ENCODE results near the gene PRKG1.

Gene PRKG1

DNA sequence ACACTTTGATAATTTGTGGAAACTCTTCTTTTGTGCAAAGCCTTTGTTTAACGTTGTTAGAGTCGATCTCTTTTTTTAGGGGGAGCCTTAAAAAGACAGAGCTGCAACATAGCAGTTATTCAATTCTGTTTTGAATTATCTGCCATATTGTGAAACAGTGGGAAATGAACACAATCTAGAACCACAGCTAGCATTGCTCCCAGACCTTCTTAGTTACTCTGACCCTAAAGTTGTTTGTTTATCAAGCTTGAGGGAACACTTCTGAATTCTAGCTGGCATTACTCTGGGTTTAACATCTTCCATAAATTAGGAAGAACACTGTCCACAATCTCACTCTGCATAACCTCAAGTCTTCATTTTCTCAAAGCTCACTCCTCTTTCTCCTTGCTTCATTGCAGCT, 217.7 kb downstream of the PRKG1 start:
- Histone ChIP-seq H3K4me3 (ENCODE audit: low read length) (no peak overlapping the region), H3K36me3 (ENCODE audit: control insufficient read depth, insufficient read depth, low read length) (no peaks in the 10 kb centered on the region), H3K27ac (ENCODE audit: low read length) (no peak overlapping the region), H3K27me3 (ENCODE audit: control insufficient read depth, insufficient read depth, low read length) (no peaks in the 10 kb centered on the region), H3K9me3 (ENCODE audit: control insufficient read depth, insufficient read depth, low read length) (no peaks in the 10 kb centered on the region), H3K4me1 (ENCODE audit: control insufficient read depth, insufficient read depth, low read length) (no peaks in the 10 kb centered on the region)
- no CpG with 5 or more reads among the region's 2 CpGs for WGBS (ENCODE audit: insufficient coverage, insufficient read length)
- DNase-seq (ENCODE audit: low read depth, low spot score), result no peak

DNA sequence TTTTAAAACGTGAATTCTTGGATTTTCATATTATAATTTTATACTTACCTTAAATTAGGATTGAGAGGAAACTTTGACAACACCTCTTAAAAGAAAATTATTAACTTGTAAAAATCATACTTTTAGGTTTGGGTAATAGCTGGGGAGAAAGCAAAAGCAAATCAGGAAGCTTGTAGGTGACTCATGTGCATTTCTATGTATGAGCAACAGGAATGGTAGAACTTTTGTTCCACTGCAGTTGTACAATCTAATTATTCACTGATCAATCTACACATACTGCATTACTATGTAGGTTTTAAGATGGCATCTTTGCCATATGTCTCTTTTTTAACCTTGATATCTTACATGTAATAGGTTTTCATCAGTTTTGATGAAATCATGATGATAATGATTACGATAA, 223.2 kb downstream of the PRKG1 start:
- H3K9me3 ChIP-seq (ENCODE audit: control insufficient read depth, insufficient read depth, low read length), result no peaks in the 10 kb centered on the region
- DNase-seq (ENCODE audit: low read depth, low spot score), result no peak
- no peak overlapping the region for H3K27ac ChIP-seq (ENCODE audit: low read length)
- no peaks in the 10 kb centered on the region for H3K36me3 ChIP-seq (ENCODE audit: control insufficient read depth, insufficient read depth, low read length)
- WGBS (ENCODE audit: insufficient coverage, insufficient read length), result no CpG with 5 or more reads among the region's 2 CpGs
- no peaks in the 10 kb centered on the region for H3K4me1 ChIP-seq (ENCODE audit: control insufficient read depth, insufficient read depth, low read length)
- no peak overlapping the region for H3K4me3 ChIP-seq (ENCODE audit: low read length)
- no peaks in the 10 kb centered on the region for H3K27me3 ChIP-seq (ENCODE audit: control insufficient read depth, insufficient read depth, low read length)

DNA sequence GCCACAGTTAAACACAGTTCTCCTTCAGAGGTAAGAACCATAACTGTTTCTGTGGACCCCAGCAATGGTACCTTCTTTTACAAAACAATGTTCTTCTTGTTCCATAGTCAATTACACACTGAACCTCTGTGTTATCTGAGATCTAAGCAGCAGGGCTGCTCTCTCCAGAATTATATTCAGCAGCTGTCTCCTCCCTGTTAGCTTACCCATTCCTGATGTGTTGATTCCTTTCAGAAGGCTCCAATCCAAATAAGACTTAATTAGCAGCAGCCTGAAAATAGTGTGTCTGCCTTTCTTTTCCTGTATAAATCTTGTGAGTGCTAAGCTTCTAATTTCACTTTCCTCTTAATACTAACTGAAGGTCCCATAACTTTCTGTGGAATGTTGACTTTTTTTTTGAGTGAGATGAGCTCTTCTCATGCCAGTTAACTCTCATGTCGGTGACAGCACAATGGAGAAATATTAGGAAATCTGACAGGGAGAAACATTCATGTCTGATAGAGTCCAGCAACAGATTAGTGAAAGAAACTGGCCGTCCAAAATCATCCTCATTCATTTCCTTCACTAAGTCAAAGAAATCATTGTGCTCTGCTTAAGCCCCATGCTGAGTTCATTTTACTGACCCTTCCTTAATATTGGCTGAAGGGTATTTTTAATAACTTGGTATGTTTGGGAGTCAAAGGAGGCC, 226.5 kb downstream of the PRKG1 start:
- Histone ChIP-seq H3K4me3 (ENCODE audit: low read length) (no peak overlapping the region), H3K27ac (ENCODE audit: low read length) (no peak overlapping the region), H3K36me3 (ENCODE audit: control insufficient read depth, insufficient read depth, low read length) (no peaks in the 10 kb centered on the region), H3K9me3 (ENCODE audit: control insufficient read depth, insufficient read depth, low read length) (no peaks in the 10 kb centered on the region), H3K27me3 (ENCODE audit: control insufficient read depth, insufficient read depth, low read length) (no peaks in the 10 kb centered on the region), H3K4me1 (ENCODE audit: control insufficient read depth, insufficient read depth, low read length) (no peaks in the 10 kb centered on the region)
- DNase-seq (ENCODE audit: low read depth, low spot score), result no peak
- no CpG with 5 or more reads among the region's 2 CpGs for WGBS (ENCODE audit: insufficient coverage, insufficient read length)

DNA sequence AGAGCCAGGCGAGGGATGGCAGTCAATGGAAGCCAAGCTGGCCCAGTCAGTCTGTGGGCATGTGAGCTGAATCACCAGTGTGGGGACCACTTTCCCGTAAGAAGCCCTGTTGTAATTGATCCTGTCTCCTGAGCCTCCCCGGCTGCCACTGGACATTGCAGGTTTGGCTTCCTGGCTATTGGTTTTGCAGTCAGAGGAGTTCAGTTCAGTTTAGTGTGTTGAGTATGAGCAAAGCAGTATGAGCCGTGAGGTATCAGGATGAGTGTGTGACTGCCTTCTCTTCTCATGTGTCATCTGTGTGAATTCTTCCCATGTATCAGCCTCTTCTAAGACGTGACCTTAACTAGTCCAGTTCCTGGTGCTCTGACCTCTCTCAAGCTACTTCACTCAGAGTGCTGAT, 227.4 kb downstream of the PRKG1 start:
- Histone ChIP-seq H3K27me3 (ENCODE audit: control insufficient read depth, insufficient read depth, low read length) (no peaks in the 10 kb centered on the region), H3K4me1 (ENCODE audit: control insufficient read depth, insufficient read depth, low read length) (no peaks in the 10 kb centered on the region), H3K9me3 (ENCODE audit: control insufficient read depth, insufficient read depth, low read length) (no peaks in the 10 kb centered on the region), H3K27ac (ENCODE audit: low read length) (no peak overlapping the region), H3K36me3 (ENCODE audit: control insufficient read depth, insufficient read depth, low read length) (no peaks in the 10 kb centered on the region), H3K4me3 (ENCODE audit: low read length) (no peak overlapping the region)
- no peak for DNase-seq (ENCODE audit: low read depth, low spot score)
- WGBS (ENCODE audit: insufficient coverage, insufficient read length), result no CpG with 5 or more reads among the region's 5 CpGs

DNA sequence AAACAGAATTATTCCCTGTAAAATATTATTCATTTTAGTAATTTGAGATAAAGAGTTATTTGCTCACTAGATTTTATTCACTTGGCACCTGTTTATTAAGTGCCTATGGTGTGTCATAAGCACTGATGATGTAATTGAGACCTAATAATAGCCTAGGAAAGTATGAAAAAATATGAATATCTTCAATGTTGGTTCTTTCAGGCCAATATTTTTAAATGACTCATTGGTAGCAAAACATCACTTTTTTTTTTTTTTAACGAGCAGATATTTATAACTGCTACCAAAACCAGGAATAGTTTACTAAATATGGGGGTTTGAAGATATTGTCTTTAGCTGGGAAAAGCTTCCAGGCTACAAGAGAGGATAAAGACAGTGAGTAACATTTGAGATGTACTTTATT, 228.0 kb downstream of the PRKG1 start:
- Histone ChIP-seq H3K4me1 (ENCODE audit: control insufficient read depth, insufficient read depth, low read length) (no peaks in the 10 kb centered on the region), H3K4me3 (ENCODE audit: low read length) (no peak overlapping the region), H3K27me3 (ENCODE audit: control insufficient read depth, insufficient read depth, low read length) (no peaks in the 10 kb centered on the region), H3K27ac (ENCODE audit: low read length) (no peak overlapping the region), H3K36me3 (ENCODE audit: control insufficient read depth, insufficient read depth, low read length) (no peaks in the 10 kb centered on the region), H3K9me3 (ENCODE audit: control insufficient read depth, insufficient read depth, low read length) (no peaks in the 10 kb centered on the region)
- no CpG with 5 or more reads among the region's 1 CpG for WGBS (ENCODE audit: insufficient coverage, insufficient read length)
- DNase-seq (ENCODE audit: low read depth, low spot score), result no peak

DNA sequence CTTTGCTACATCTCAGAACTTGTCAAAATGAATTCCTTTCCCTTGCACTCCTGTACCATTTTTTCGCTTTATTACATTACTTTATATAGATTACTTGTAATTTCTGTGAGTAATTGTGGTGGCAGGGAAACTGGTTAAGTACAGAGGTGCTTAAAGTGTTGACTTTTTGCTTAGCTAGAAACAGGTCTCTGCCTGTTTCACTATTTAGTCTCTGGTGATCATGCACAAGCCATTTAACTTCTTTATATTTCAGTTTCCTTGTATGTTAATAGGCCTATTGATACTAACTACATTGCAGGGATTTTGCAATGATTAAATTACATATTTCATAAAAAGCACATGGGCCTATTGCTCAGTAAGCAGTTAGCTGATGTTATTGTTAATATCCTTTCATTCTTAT, 233.8 kb downstream of the PRKG1 start:
- Histone ChIP-seq H3K36me3 (ENCODE audit: control insufficient read depth, insufficient read depth, low read length) (no peaks in the 10 kb centered on the region), H3K9me3 (ENCODE audit: control insufficient read depth, insufficient read depth, low read length) (no peaks in the 10 kb centered on the region), H3K27ac (ENCODE audit: low read length) (no peak overlapping the region), H3K27me3 (ENCODE audit: control insufficient read depth, insufficient read depth, low read length) (no peaks in the 10 kb centered on the region), H3K4me1 (ENCODE audit: control insufficient read depth, insufficient read depth, low read length) (no peaks in the 10 kb centered on the region), H3K4me3 (ENCODE audit: low read length) (no peak overlapping the region)
- WGBS (ENCODE audit: insufficient coverage, insufficient read length), result no CpG with 5 or more reads among the region's 1 CpG
- DNase-seq (ENCODE audit: low read depth, low spot score), result no peak

DNA sequence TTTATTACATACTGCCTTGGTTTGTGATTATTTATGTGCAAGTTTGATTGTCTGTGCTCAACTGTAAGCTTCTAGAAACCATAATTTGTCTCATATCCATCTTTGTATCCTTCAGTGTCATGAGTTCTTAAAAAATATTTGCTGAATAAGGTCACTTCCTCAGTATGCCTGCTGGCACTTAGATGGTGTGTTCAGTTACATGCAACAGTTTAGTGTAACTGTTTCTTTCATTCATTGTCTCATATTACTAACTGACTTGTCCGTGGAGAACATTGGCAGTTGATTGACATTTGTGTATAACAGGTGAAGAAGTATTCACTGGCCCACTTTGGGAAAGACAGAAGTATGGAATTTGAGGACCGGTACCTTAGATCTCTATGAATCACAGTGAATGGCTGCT, 236.9 kb downstream of the PRKG1 start:
- WGBS (ENCODE audit: insufficient coverage, insufficient read length), result no CpG with 5 or more reads among the region's 2 CpGs
- Histone ChIP-seq H3K27ac (ENCODE audit: low read length) (no peak overlapping the region), H3K9me3 (ENCODE audit: control insufficient read depth, insufficient read depth, low read length) (no peaks in the 10 kb centered on the region), H3K4me3 (ENCODE audit: low read length) (no peak overlapping the region), H3K4me1 (ENCODE audit: control insufficient read depth, insufficient read depth, low read length) (no peaks in the 10 kb centered on the region), H3K27me3 (ENCODE audit: control insufficient read depth, insufficient read depth, low read length) (no peaks in the 10 kb centered on the region), H3K36me3 (ENCODE audit: control insufficient read depth, insufficient read depth, low read length) (no peaks in the 10 kb centered on the region)
- DNase-seq (ENCODE audit: low read depth, low spot score), result no peak

DNA sequence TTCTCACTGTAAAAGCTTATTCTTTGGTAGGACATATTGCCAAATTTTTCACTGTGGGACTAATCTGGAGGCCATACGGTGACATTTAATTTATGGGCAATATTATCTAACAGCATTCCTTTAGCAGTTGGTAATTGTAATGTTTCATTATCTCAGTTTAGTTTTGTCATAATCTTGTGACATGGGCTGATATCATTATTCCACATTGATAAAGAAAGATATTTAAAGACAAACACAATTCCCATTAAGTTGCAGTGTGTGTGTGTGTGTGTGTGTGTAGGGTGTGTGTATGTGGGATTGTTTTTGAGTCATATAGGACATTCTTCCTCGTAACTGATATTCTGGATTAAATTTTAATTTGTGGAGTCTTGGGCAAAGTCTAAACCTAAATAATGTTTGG, 238.5 kb downstream of the PRKG1 start:
- WGBS (ENCODE audit: insufficient coverage, insufficient read length), result no CpG with 5 or more reads among the region's 2 CpGs
- no peak overlapping the region for H3K4me3 ChIP-seq (ENCODE audit: low read length)

DNA sequence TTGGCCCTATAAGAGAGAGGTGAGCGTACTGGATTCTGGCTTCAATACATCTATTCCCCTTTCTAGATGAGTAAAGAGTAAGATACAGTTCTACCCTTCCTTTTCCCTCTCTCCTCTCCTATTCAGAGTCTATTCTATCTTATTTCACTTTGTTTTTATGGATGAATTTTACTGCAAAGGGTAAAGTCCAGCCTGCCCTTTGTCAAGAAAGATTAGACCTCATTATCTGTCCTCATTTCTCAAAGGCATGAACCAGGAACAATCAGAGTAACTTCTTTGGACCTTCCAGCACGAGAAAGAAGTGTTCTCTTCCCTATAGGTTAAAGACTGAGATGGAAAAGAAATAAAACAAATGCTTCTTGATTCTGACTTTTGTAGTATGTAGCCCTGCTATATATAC, 239.0 kb downstream of the PRKG1 start:
- Histone ChIP-seq H3K27me3 (ENCODE audit: control insufficient read depth, insufficient read depth, low read length) (no peaks in the 10 kb centered on the region), H3K9me3 (ENCODE audit: control insufficient read depth, insufficient read depth, low read length) (no peaks in the 10 kb centered on the region), H3K4me3 (ENCODE audit: low read length) (no peak overlapping the region), H3K36me3 (ENCODE audit: control insufficient read depth, insufficient read depth, low read length) (no peaks in the 10 kb centered on the region), H3K4me1 (ENCODE audit: control insufficient read depth, insufficient read depth, low read length) (no peaks in the 10 kb centered on the region), H3K27ac (ENCODE audit: low read length) (no peak overlapping the region)
- no peak for DNase-seq (ENCODE audit: low read depth, low spot score)
- no CpG with 5 or more reads among the region's 2 CpGs for WGBS (ENCODE audit: insufficient coverage, insufficient read length)

More for the DNA sequence above, 238.5 kb downstream of the PRKG1 start:
- no peaks in the 10 kb centered on the region for H3K36me3 ChIP-seq (ENCODE audit: control insufficient read depth, insufficient read depth, low read length)
- no peaks in the 10 kb centered on the region for H3K4me1 ChIP-seq (ENCODE audit: control insufficient read depth, insufficient read depth, low read length)
- H3K27me3 ChIP-seq (ENCODE audit: control insufficient read depth, insufficient read depth, low read length), result no peaks in the 10 kb centered on the region
- no peak for DNase-seq (ENCODE audit: low read depth, low spot score)
- no peak overlapping the region for H3K27ac ChIP-seq (ENCODE audit: low read length)
- H3K9me3 ChIP-seq (ENCODE audit: control insufficient read depth, insufficient read depth, low read length), result no peaks in the 10 kb centered on the region

DNA sequence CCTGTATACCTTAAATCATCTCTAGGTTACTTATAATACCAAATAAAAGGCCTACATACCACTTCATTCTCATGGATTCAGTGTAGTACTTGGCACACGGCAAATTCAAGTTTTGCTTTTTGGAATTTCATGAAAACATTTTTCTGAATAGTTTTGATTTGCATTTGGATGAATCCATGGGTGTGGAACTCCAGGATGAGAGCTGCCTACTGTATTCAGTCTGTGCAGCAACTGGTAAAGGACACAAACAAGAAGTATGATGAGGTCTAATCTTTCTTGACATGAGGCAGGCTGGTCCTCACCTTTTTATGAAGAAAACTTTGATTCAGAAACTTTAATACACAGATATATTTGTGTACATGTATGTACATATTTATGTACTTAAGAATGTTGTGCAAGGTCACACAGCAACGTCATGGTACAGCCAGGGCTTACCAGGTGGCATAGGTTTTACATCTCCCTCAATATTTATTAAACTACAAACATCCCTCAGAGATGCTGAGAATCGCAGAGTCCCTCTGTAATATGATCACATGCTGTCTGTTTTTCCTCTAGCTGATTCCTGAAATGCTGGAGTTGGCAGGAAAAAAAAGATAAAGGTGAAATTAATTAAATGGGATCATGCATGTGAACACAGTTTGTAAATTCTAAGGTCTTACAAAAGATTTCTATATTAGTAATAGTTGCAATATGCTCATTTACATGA, 239.6 kb downstream of the PRKG1 start:
- H3K36me3 ChIP-seq (ENCODE audit: control insufficient read depth, insufficient read depth, low read length), result no peaks in the 10 kb centered on the region
- H3K27me3 ChIP-seq (ENCODE audit: control insufficient read depth, insufficient read depth, low read length), result no peaks in the 10 kb centered on the region
- H3K4me3 ChIP-seq (ENCODE audit: low read length), result no peak overlapping the region
- no peak overlapping the region for H3K27ac ChIP-seq (ENCODE audit: low read length)
- no peak for DNase-seq (ENCODE audit: low read depth, low spot score)
- no peaks in the 10 kb centered on the region for H3K9me3 ChIP-seq (ENCODE audit: control insufficient read depth, insufficient read depth, low read length)
- no CpG with 5 or more reads among the region's 3 CpGs for WGBS (ENCODE audit: insufficient coverage, insufficient read length)
- no peaks in the 10 kb centered on the region for H3K4me1 ChIP-seq (ENCODE audit: control insufficient read depth, insufficient read depth, low read length)

DNA sequence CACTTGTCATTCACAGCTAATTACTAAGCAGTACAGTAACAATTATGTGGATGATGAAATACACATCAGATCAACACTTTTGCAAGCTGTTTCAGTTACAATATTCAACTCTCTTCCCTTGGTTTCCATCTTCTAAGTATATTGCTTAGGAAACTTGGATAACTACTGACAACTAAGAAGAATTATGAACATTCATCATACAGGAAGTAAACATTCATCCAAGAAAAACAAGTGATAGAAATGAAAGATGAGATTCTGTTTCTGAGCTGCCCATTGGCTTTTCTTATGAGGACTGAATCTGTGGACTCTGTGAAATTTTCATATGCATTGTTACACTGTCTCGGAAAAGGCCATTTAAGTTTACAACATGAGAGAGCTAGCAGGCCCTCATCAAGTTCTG, 240.2 kb downstream of the PRKG1 start:
- Histone ChIP-seq H3K9me3 (ENCODE audit: control insufficient read depth, insufficient read depth, low read length) (no peaks in the 10 kb centered on the region), H3K27ac (ENCODE audit: low read length) (no peak overlapping the region), H3K36me3 (ENCODE audit: control insufficient read depth, insufficient read depth, low read length) (no peaks in the 10 kb centered on the region), H3K4me3 (ENCODE audit: low read length) (no peak overlapping the region), H3K4me1 (ENCODE audit: control insufficient read depth, insufficient read depth, low read length) (no peaks in the 10 kb centered on the region), H3K27me3 (ENCODE audit: control insufficient read depth, insufficient read depth, low read length) (no peaks in the 10 kb centered on the region)
- DNase-seq (ENCODE audit: low read depth, low spot score), result no peak
- no CpG with 5 or more reads among the region's 1 CpG for WGBS (ENCODE audit: insufficient coverage, insufficient read length)
